ENCODE measurements around the gene TMTC1.

The TMTC1 gene

DNA sequence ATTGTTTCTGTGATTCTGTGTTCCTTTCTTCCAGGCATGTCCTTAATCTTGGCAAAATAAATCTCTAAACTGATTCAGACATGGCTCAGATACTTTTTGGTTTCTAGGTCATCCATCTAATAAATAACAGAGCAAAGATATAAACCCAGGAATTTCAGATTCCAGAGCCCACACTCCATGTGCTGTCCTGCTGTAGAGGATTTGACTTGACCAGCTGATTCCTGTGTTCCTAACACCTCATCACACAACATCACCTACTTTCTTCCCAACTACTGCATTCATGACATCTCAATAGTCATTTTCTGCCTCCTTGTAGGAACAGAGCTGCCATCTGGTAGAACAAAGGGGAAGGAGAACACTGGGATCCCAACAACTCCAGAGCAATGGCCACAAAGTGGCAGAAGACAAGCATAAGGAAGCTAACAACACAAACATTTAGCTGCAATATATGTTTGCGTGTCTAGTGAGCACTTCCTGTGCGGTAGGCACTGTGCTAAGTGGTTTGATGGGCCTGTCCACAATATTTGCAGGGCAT is 194.4 kb downstream of the TMTC1 start:
- in situ Hi-C loops (cut with MboI; ENCODE audit: low sequenced_read_pairs, unreplicated experiment) = no loop called here
- DNase-seq (ENCODE audit: low spot score) = no peak
- TF ChIP-seq, protein P1, sequence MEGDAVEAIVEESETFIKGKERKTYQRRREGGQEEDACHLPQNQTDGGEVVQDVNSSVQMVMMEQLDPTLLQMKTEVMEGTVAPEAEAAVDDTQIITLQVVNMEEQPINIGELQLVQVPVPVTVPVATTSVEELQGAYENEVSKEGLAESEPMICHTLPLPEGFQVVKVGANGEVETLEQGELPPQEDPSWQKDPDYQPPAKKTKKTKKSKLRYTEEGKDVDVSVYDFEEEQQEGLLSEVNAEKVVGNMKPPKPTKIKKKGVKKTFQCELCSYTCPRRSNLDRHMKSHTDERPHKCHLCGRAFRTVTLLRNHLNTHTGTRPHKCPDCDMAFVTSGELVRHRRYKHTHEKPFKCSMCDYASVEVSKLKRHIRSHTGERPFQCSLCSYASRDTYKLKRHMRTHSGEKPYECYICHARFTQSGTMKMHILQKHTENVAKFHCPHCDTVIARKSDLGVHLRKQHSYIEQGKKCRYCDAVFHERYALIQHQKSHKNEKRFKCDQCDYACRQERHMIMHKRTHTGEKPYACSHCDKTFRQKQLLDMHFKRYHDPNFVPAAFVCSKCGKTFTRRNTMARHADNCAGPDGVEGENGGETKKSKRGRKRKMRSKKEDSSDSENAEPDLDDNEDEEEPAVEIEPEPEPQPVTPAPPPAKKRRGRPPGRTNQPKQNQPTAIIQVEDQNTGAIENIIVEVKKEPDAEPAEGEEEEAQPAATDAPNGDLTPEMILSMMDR (IDR thresholded peaks at IDR 0.05; ENCODE audit: borderline replicate concordance, control extremely low read depth, extremely low read depth, insufficient read depth, missing control alignments) = no peak

DNA sequence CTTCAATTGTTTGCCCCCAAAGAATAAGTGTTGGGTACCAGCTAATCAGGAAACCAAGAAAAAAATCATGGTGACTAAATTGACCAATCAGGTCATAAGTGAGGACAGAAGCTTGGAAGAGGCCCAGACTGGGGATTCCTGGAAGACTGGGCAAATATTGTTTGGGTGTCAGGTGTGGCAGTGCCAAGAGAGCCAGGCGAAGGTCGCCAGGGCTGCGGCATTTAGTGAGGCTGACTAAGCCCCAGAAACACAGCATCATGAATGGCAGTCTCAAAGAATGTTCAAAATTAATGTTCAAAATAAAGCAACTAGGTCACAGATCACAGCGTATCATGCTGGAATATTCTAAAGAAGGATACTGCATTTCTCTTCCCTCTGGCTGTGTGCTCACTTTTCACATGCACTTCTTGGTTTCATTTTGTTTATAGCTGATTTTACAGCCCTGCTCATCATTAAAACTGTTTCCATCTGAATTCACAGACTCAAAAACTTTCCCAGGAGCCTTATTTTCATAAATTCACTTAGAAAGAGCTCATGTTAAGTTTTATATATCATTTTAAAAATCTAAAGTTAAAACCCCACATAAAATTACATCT is 201.0 kb downstream of the TMTC1 start:
- TF ChIP-seq, protein P1 (IDR thresholded peaks at IDR 0.05; ENCODE audit: borderline replicate concordance, control extremely low read depth, extremely low read depth, insufficient read depth, missing control alignments) = no peak
- no peak for DNase-seq (ENCODE audit: low spot score)
- in situ Hi-C loops (cut with MboI; ENCODE audit: low sequenced_read_pairs, unreplicated experiment) = no loop called here

DNA sequence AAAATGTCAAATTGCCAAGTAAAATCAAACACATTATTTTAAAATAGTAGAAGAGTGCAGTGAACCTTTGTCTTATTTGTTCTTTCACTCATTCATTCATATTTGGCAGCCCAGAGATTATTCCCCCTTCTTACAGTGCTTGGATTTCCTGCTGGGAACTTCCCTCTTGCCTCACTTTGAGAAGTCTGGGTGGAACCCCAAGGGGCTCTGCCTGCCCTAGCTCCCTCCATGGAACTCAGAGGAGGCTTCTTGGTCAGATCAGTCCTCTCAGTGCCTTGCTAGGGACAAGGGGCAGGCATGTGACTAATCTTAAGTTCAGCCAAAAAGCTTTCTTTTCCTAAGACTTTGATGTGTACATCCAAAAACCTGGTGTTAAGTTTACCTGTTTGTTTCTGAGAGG is 201.6 kb downstream of the TMTC1 start:
- TF ChIP-seq, protein P1 (IDR thresholded peaks at IDR 0.05; ENCODE audit: borderline replicate concordance, control extremely low read depth, extremely low read depth, insufficient read depth, missing control alignments) = no peak
- no peak for DNase-seq (ENCODE audit: low spot score)
- in situ Hi-C loops (cut with MboI; ENCODE audit: low sequenced_read_pairs, unreplicated experiment) = no loop called here

DNA sequence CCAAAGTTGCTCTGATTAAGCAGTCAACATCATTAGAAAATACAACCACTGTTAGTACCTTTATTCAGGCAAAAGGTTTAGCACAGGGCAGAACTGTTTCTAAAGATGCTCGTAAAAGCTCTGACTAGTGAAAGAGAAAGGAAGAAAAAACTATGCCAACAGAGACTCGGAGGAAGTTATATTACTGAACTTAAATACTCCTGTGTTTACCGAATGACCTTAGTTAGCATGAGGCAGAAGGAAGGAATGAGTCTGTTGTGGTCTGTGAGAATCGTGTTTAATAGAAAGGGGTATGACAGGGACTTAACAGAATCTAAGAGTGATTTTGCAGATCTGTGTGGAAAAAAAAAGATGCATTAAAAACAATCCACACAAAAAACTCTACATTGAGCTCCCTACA is 202.1 kb downstream of the TMTC1 start:
- DNase-seq (ENCODE audit: low spot score) = no peak
- TF ChIP-seq, protein P1 (IDR thresholded peaks at IDR 0.05; ENCODE audit: borderline replicate concordance, control extremely low read depth, extremely low read depth, insufficient read depth, missing control alignments) = no peak
- in situ Hi-C loops (cut with MboI; ENCODE audit: low sequenced_read_pairs, unreplicated experiment) = no loop called here

DNA sequence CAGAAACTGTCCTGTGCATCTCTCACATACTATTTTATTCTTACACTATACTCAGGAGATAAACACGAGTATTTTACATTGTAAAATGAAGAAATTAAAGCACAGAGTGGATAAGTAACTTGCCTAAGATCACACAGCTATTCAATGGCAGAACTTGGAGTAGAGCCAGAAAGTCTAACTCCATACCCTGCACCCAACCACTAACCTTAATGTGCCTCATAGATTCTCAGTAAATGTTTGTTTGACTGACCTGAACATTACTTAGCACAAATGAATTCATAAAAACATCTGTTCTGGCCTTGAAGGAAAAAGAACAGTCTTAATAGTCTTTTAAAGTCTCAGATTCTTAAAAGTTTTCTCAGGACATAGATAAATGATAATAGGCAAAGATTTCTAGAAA is 202.8 kb downstream of the TMTC1 start:
- TF ChIP-seq, protein P1 (IDR thresholded peaks at IDR 0.05; ENCODE audit: borderline replicate concordance, control extremely low read depth, extremely low read depth, insufficient read depth, missing control alignments) = no peak
- in situ Hi-C loops (cut with MboI; ENCODE audit: low sequenced_read_pairs, unreplicated experiment) = no loop called here
- no peak for DNase-seq (ENCODE audit: low spot score)

DNA sequence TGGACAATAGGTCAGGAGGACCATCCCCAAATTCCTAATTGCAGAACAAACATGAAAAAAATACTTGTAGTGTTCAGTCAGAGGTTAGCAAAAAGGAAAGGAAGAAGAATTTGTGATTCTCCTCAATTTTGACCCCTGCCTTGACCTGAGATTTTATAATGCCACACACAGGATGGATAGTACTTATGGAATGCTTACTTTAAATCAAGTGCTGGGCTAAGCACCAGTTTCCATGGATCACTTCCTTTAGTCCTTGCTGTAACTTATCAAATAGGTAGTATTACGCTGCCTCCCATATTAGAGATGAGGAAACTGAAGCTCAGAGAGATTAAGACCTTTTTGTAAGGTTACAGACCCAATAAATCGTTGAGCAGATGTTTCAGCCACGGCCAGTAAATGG is 205.0 kb downstream of the TMTC1 start:
- TF ChIP-seq, protein P1 (IDR thresholded peaks at IDR 0.05; ENCODE audit: borderline replicate concordance, control extremely low read depth, extremely low read depth, insufficient read depth, missing control alignments) = no peak
- in situ Hi-C loops (cut with MboI; ENCODE audit: low sequenced_read_pairs, unreplicated experiment) = no loop called here
- no peak for DNase-seq (ENCODE audit: low spot score)
